ENCODE measurements around the gene PPFIA4. TPM values are rescaled to one million over a fixed set of nuclear protein-coding genes. Genes with fewer than 3 reads are reported as not detected.

PPFIA4 gene
- total RNA-seq, 1 experiment from 2014 or later, result 10.8 TPM

DNA sequence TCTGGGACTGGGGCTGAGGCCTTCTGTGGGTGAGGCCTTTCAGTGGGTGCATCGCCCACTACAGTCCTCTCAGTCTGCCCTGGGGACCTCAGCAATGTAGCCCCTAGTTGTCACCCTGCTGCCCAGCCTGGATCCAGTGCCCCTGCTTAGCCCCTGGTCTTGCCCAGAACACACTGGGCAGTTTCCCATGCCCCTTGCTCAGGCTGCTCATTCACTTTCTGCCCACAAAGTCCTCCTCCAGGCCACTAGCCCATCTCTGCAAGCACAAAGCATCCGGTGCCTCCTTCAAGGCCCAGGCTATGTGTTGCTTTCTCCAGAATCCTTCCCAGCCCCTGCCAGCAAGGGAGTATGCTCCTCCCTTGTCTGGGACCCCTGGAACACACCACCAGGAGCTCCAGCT, 95.9 kb downstream of the PPFIA4 start:
- H3K4me2 ChIP-seq (ENCODE audit: low read length), result no peak overlapping the region
- peaks cover 13 to 38% of the 10 kb centered on the region in 2 experiments; a peak in 3 of 4 replicates for H3K4me1 ChIP-seq (ENCODE audit: control insufficient read depth in 1 of 2, insufficient read depth in 2 of 2, low read length in 2 of 2)
- no TSS peak for BruUV-seq (replicated peaks)
- POLR2A ChIA-PET, result no interaction called here
- CTCF ChIA-PET, result interaction anchor here (0.8 to 1.5 kb wide), 2 partner anchors 82 to 145 kb away, joined by 3 read pairs; no protein-coding TSS in a partner anchor
- H3K79me2 ChIP-seq (ENCODE audit: insufficient read depth, low read length), result no peaks in the 10 kb centered on the region
- H3K36me3 ChIP-seq (ENCODE audit: control insufficient read depth in 1 of 2, insufficient read depth in 2 of 2, low read length in 2 of 2), result no peaks in the 10 kb centered on the region
- no peak overlapping the region for H2AFZ ChIP-seq (ENCODE audit: low read depth, low read length, poor library complexity, severe bottlenecking)
- peaks cover 7% of the 10 kb centered on the region; the same call in 1 of the 2 replicates for H3K27me3 ChIP-seq (ENCODE audit: insufficient read depth, low read length)
- no peak overlapping the region for H3K27ac ChIP-seq (ENCODE audit: low read depth, low read length)
- ATAC-seq (no peak), DNase-seq (ENCODE audit: low read depth, low spot score) (no peak)
- TF ChIP-seq, protein P1, sequence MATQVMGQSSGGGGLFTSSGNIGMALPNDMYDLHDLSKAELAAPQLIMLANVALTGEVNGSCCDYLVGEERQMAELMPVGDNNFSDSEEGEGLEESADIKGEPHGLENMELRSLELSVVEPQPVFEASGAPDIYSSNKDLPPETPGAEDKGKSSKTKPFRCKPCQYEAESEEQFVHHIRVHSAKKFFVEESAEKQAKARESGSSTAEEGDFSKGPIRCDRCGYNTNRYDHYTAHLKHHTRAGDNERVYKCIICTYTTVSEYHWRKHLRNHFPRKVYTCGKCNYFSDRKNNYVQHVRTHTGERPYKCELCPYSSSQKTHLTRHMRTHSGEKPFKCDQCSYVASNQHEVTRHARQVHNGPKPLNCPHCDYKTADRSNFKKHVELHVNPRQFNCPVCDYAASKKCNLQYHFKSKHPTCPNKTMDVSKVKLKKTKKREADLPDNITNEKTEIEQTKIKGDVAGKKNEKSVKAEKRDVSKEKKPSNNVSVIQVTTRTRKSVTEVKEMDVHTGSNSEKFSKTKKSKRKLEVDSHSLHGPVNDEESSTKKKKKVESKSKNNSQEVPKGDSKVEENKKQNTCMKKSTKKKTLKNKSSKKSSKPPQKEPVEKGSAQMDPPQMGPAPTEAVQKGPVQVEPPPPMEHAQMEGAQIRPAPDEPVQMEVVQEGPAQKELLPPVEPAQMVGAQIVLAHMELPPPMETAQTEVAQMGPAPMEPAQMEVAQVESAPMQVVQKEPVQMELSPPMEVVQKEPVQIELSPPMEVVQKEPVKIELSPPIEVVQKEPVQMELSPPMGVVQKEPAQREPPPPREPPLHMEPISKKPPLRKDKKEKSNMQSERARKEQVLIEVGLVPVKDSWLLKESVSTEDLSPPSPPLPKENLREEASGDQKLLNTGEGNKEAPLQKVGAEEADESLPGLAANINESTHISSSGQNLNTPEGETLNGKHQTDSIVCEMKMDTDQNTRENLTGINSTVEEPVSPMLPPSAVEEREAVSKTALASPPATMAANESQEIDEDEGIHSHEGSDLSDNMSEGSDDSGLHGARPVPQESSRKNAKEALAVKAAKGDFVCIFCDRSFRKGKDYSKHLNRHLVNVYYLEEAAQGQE (IDR thresholded peaks at IDR 0.05; ENCODE audit: low read depth), result no peak
- TF ChIP-seq CBX3 (IDR thresholded peaks at IDR 0.05; ENCODE audit: low read depth) (no peak), EZH2 (IDR thresholded peaks at IDR 0.05) (no peak), SRF (IDR thresholded peaks at IDR 0.05; ENCODE audit: low read depth) (no peak), RAD21 (IDR thresholded peaks at IDR 0.05; ENCODE audit: low read depth) (no peak), ATF3 (IDR thresholded peaks at IDR 0.05) (no peak), YY1 (IDR thresholded peaks at IDR 0.05; ENCODE audit: extremely low read depth, insufficient replicate concordance, low read depth, low read length) (no peak), POLR2AphosphoS5 (IDR thresholded peaks at IDR 0.05; ENCODE audit: low read depth, low read length) (no peak), EGR1 (IDR thresholded peaks at IDR 0.05; ENCODE audit: low read depth) (no peak), CEBPB (IDR thresholded peaks at IDR 0.05; ENCODE audit: low read depth) (no peak), SP1 (IDR thresholded peaks at IDR 0.05; ENCODE audit: low read depth) (no peak), ELF1 (IDR thresholded peaks at IDR 0.05; ENCODE audit: borderline replicate concordance, low read depth) (no peak), POLR2A (IDR thresholded peaks at IDR 0.05; ENCODE audit: borderline replicate concordance, extremely low read depth, insufficient read depth, insufficient read length) (no peak), TCF7L2 (IDR thresholded peaks at IDR 0.05; ENCODE audit: borderline replicate concordance, extremely low read depth, insufficient read depth, insufficient read length) (no peak), MAX (IDR thresholded peaks at IDR 0.05) (no peak), FOSL1 (IDR thresholded peaks at IDR 0.05; ENCODE audit: low read depth) (no peak), ZFX (IDR thresholded peaks at IDR 0.05) (no peak), EZH2phosphoT487 (IDR thresholded peaks at IDR 0.05; ENCODE audit: borderline replicate concordance) (no peak), CTCF (IDR thresholded peaks at IDR 0.05 in 2 of 3, conservative IDR thresholded peaks at IDR 0.05 in 1 of 3; ENCODE audit: borderline replicate concordance in 1 of 3, insufficient read depth in 1 of 3, low read depth in 2 of 3, low read length in 2 of 3) (no peak), SIN3A (IDR thresholded peaks at IDR 0.05; ENCODE audit: low read depth) (no peak)
- H3K9me3 ChIP-seq (ENCODE audit: control insufficient read depth in 1 of 2, insufficient read depth in 1 of 2, low read depth in 1 of 2, low read length in 2 of 2), result no peaks in the 10 kb centered on the region
- no peaks in the 10 kb centered on the region for H3K9me2 ChIP-seq (ENCODE audit: insufficient read depth)
- H3K4me3 ChIP-seq (replicated peaks in 1 of 2; ENCODE audit: low read depth in 1 of 2, low read length in 2 of 2), result no peak overlapping the region
- no peaks in the 10 kb centered on the region for H4K20me1 ChIP-seq (ENCODE audit: insufficient read depth)
- no peak overlapping the region for H3K9ac ChIP-seq (ENCODE audit: low read length)
- intact Hi-C loops (cut with micrococcal nuclease), result no loop called here
- RAD21 ChIA-PET (ENCODE audit: low non-redundant PET in 1 of 2, low total read pairs in 2 of 2, uncharacterized antibody in 2 of 2, unreplicated experiment in 2 of 2), result no interaction called here

Data from HCT116 (cell line).